ENCODE measurements around the gene LIX1. TPM values are rescaled to one million over a fixed set of nuclear protein-coding genes. Genes with fewer than 3 reads are reported as not detected.
A peak's percentile ranks its signal among the peaks of the same experiment; 100 is the strongest.

The LIX1 gene
- total and polyA plus RNA-seq, 12 donors, result 0.01 TPM; not detected in 11

DNA sequence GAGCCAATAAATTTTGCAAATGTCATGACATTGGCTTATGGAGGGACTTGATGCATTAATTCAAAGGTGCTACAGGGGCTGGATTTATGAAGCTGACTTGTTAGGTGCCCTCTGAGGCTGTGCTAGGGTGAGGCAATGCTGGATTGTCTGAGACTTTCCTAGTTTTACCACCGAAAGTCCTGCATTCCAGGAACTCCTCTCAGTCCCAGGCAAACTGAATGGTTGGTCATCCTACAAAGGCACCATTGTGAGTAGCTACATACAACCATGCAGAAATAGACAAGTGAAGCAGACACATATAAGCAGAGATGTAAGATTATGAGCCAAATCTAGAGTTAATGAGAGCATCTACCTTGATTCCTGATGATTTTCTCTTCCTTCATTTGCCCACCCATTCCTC lies 95.3 kb downstream of the LIX1 start:
- intact Hi-C loops (cut with DNase I), result loop anchor here in 5 of 10 donors (5.0 to 10.0 kb wide), 3 partner anchors 88 to 98 kb away; partner anchors contain the start of gene LIX1 (in 3 of the 5)
- H3K4me3 ChIP-seq, result no peak overlapping the region
- ATAC-seq (no peak), DNase-seq (no peak)
- TF ChIP-seq, protein P1, sequence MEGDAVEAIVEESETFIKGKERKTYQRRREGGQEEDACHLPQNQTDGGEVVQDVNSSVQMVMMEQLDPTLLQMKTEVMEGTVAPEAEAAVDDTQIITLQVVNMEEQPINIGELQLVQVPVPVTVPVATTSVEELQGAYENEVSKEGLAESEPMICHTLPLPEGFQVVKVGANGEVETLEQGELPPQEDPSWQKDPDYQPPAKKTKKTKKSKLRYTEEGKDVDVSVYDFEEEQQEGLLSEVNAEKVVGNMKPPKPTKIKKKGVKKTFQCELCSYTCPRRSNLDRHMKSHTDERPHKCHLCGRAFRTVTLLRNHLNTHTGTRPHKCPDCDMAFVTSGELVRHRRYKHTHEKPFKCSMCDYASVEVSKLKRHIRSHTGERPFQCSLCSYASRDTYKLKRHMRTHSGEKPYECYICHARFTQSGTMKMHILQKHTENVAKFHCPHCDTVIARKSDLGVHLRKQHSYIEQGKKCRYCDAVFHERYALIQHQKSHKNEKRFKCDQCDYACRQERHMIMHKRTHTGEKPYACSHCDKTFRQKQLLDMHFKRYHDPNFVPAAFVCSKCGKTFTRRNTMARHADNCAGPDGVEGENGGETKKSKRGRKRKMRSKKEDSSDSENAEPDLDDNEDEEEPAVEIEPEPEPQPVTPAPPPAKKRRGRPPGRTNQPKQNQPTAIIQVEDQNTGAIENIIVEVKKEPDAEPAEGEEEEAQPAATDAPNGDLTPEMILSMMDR (IDR thresholded peaks at IDR 0.05), result no peak
- H3K4me1 ChIP-seq, result peaks cover 0 to 8% (median 0%) of the 10 kb centered on the region in 9 donors
- no peak overlapping the region for H3K27ac ChIP-seq
- H3K27me3 ChIP-seq, result no peaks in the 10 kb centered on the region
- peaks cover 0 to 8% (median 0%) of the 10 kb centered on the region in 11 donors for H3K9me3 ChIP-seq
- no peaks in the 10 kb centered on the region for H3K36me3 ChIP-seq
- 91 to 92% methylated on average over 1 of the region's 1 CpG for WGBS, 2 donors

- Histone ChIP-seq H3K36me3 (no peaks in the 10 kb centered on the region), H3K9me3 (peaks cover 0 to 3% (median 0%) of the 10 kb centered on the region in 11 donors), H3K4me1 (peaks cover 0 to 8% (median 0%) of the 10 kb centered on the region in 9 donors), H3K27me3 (no peaks in the 10 kb centered on the region), H3K27ac (no peak overlapping the region), H3K4me3 (no peak overlapping the region)
- ATAC-seq, result no peak
- no peak for DNase-seq
- WGBS, 2 donors, result 82 to 86% methylated on average over 7 of the region's 7 CpGs
- TF ChIP-seq, protein P1 (IDR thresholded peaks at IDR 0.05), result no peak
- intact Hi-C loops (cut with DNase I), result loop anchor here in 5 of 10 donors (5.0 to 10.0 kb wide), 3 partner anchors 88 to 98 kb away; partner anchors contain the start of gene LIX1 (in 3 of the 5)
These were observed 96.0 kb downstream of the LIX1 start for GRCh38 chr5:97046270-97046982.

- Histone ChIP-seq H3K27ac (no peak overlapping the region), H3K4me3 (no peak overlapping the region), H3K36me3 (no peaks in the 10 kb centered on the region), H3K9me3 (no peaks in the 10 kb centered on the region), H3K4me1 (peaks cover 0 to 8% (median 0%) of the 10 kb centered on the region in 9 donors), H3K27me3 (no peaks in the 10 kb centered on the region)
- intact Hi-C loops (cut with DNase I), result loop anchor here in 8 of 10 donors (1.0 to 10.0 kb wide), 4 partner anchors 91 to 101 kb away; partner anchors contain the start of gene LIX1 (in 7 of the 8)
- ATAC-seq (peak; percentile 61 to 87 (median 82)), DNase-seq (peak; percentile 10 to 16)
- 55 to 60% methylated on average over 2 of the region's 2 CpGs for WGBS, 2 donors
- TF ChIP-seq, protein P1 (IDR thresholded peaks at IDR 0.05), result peak; percentile 8 to 65 (median 51)
These were observed 98.4 kb downstream of the LIX1 start for GRCh38 chr5:97044052-97044451.

DNA sequence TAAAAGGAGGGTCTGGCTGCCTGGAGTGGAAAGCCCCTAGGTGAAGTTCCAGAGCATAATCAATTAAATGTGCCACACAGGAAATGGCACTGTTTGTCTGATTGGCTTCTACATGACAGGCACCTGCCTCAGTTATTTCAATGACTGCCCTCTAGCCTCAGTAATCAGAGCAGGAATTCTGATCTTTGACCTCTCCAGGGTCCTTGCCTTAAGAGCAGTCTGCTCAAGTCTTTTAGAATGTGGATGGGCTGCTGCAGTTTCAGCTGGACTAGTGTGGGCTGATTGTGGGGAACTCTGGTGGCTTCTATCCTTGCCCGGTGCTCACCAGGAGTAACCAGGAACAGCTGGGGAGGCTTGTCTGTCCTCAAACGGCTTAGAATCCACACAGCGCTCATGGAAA lies 98.9 kb downstream of the LIX1 start:
- Histone ChIP-seq H3K36me3 (no peaks in the 10 kb centered on the region), H3K4me1 (peaks cover 0 to 8% (median 0%) of the 10 kb centered on the region in 9 donors), H3K4me3 (no peak overlapping the region), H3K27me3 (no peaks in the 10 kb centered on the region), H3K27ac (no peak overlapping the region), H3K9me3 (no peaks in the 10 kb centered on the region)
- TF ChIP-seq, protein P1 (IDR thresholded peaks at IDR 0.05), result no peak
- intact Hi-C loops (cut with DNase I), result loop anchor here in 7 of 10 donors (2.0 to 10.0 kb wide), 4 partner anchors 91 to 117 kb away; partner anchors contain the start of gene LIX1 (in 6 of the 7)
- DNase-seq, result no peak
- 66 to 71% methylated on average over 3 of the region's 3 CpGs for WGBS, 2 donors
- ATAC-seq, result no peak
